Measurements from ENCODE around the gene ELAVL1. TPM values are rescaled to one million over a fixed set of nuclear protein-coding genes. Genes with fewer than 3 reads are reported as not detected.

Gene ELAVL1
- total and polyA plus RNA-seq, 2 of the 13 experiments (the other 11 are each of a cell fraction or from before 2014, with no cell fraction given): 27.9 to 38.4 TPM

DNA sequence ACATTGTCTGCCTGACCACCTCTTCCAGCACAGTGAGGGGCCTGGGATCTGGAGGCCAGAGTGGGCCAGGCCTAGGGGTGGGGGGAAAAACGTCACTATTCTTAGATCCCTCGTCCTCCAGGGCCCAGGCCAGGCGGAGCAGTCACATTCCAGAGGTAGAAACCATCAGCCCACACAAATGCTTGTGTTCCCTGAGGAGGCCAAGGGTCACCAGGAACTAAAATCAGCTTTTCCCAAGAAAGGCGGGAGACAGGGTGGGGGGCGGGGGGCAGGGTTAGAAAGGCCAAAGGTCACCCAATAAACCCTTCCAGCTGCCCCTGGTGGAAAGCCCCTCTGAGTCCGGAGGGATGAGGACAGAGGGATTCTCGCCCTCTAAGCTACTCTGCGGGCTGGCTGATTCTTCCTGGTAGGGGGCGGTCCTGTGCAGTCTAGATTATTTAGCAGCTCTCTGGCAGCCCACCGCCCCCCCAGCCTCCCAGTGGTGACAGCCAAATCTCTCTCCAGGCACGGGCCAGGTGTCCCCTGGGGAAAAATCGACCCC is 23.6 kb upstream of the ELAVL1 start (continued):
- TF ChIP-seq ZNF687 (CRISPR knock-in tag; IDR thresholded peaks at IDR 0.05): peak; percentile 31; the same call in 1 of the 2 replicates
- TF ChIP-seq NR2F6 (IDR thresholded peaks at IDR 0.05): peak; percentile 56
- peak; percentile 39 for TF ChIP-seq NR2F6 (CRISPR knock-in tag; IDR thresholded peaks at IDR 0.05)
- no peak for TF ChIP-seq ZNF10 (CRISPR knock-in tag; IDR thresholded peaks at IDR 0.05; ENCODE audit: borderline replicate concordance, low read depth)
- TF ChIP-seq TEAD3 (CRISPR knock-in tag; optimal IDR thresholded peaks at IDR 0.05; ENCODE audit: borderline replicate concordance): peak; percentile 53
- peak in 1 of 2 experiments; percentile 35; a peak in 1 of 4 replicates for TF ChIP-seq NR2F1 (CRISPR knock-in tag; IDR thresholded peaks at IDR 0.05)
- TF ChIP-seq ZNF383 (CRISPR knock-in tag; IDR thresholded peaks at IDR 0.05; ENCODE audit: borderline replicate concordance): no peak
- TF ChIP-seq HOXA9 (CRISPR knock-in tag; IDR thresholded peaks at IDR 0.05; ENCODE audit: borderline replicate concordance): no peak
- no peak for TF ChIP-seq RNF219 (CRISPR knock-in tag; IDR thresholded peaks at IDR 0.05)
- TF ChIP-seq ZNF775 (CRISPR knock-in tag; IDR thresholded peaks at IDR 0.05; ENCODE audit: borderline replicate concordance): no peak
- TF ChIP-seq HNF4G (IDR thresholded peaks at IDR 0.05; ENCODE audit: borderline replicate concordance, low read depth, low read length): peak; percentile 18; the same call in 1 of the 2 replicates
- TF ChIP-seq HNF4G (CRISPR knock-in tag; IDR thresholded peaks at IDR 0.05; ENCODE audit: borderline replicate concordance, low read depth): no peak
- no peak for TF ChIP-seq PHF5A (CRISPR knock-in tag; IDR thresholded peaks at IDR 0.05; ENCODE audit: low read depth, unreplicated experiment)
- 0 out of 2 replicates have a peak, but pooled peaks have one; percentile 5 for TF ChIP-seq HNF4A (CRISPR knock-in tag; IDR thresholded peaks at IDR 0.05)
- 0 out of 2 replicates have a peak, but pooled peaks have one; percentile 10 for TF ChIP-seq ARID5B (CRISPR knock-in tag; IDR thresholded peaks at IDR 0.05)
- TF ChIP-seq, protein P1, sequence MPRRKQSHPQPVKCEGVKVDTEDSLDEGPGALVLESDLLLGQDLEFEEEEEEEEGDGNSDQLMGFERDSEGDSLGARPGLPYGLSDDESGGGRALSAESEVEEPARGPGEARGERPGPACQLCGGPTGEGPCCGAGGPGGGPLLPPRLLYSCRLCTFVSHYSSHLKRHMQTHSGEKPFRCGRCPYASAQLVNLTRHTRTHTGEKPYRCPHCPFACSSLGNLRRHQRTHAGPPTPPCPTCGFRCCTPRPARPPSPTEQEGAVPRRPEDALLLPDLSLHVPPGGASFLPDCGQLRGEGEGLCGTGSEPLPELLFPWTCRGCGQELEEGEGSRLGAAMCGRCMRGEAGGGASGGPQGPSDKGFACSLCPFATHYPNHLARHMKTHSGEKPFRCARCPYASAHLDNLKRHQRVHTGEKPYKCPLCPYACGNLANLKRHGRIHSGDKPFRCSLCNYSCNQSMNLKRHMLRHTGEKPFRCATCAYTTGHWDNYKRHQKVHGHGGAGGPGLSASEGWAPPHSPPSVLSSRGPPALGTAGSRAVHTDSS (CRISPR knock-in tag; conservative IDR thresholded peaks at IDR 0.05): no peak
- no peak for TF ChIP-seq ZNF713 (CRISPR knock-in tag; IDR thresholded peaks at IDR 0.05)
